H1 (cell line): ENCODE results near the gene FBXO2. TPM values are rescaled to one million over a fixed set of nuclear protein-coding genes. Genes with fewer than 3 reads are reported as not detected.

ENCODE experiments used
- ATF2 ChIP-seq: IDR thresholded peaks from 2 replicates; pipeline ENCODE4 v1.6.1; 2012; ENCODE audit warnings: low read length, inconsistent platforms
- BACH1 ChIP-seq: IDR thresholded peaks from 2 replicates; pipeline ENCODE4 v1.6.1; 2012; ENCODE audit warnings: low read length, improper control_type of control experiment
- CBX5 ChIP-seq: fragments of 300-800, 300-1000 bp; sonication (generic); IDR thresholded peaks from 2 replicates; pipeline ENCODE4 v1.7.1; 2016; ENCODE audit warnings: antibody characterized with exemption, low read length, low read depth
- CTBP2 ChIP-seq: IDR thresholded peaks from 2 replicates; pipeline ENCODE4 v1.7.0; 2011; ENCODE audit warnings: borderline replicate concordance, mild to moderate bottlenecking, moderate library complexity, mixed read lengths, low read length; ENCODE audit not compliant: insufficient read depth, insufficient read length
- RNF2 ChIP-seq: fragments of 200-900, 300-1000 bp; sonication (generic); IDR thresholded peaks from 2 replicates; pipeline ENCODE4 v1.7.1; 2016; ENCODE audit warnings: borderline replicate concordance, low read depth, mild to moderate bottlenecking, antibody characterized with exemption, low read length; ENCODE audit not compliant: poor library complexity, severe bottlenecking; ENCODE audit errors: missing control alignments
- TCF12 ChIP-seq: IDR thresholded peaks from 2 replicates; pipeline ENCODE4 v1.6.1; 2011; ENCODE audit warnings: low read depth, mild to moderate bottlenecking, low read length
- polyA plus RNA-seq, 7 experiments: library from polyadenylated mRNA; depleted of rRNA in 3 of 7; stranded (reverse) in 5 of 7; unstranded in 2 of 7; fragments of >200 nt in 5 of 7; fragments of 200-250 nt in 2 of 7; gene quantifications; 1 replicate in 5 of 7; 2 replicates in 1 of 7; 4 replicates in 1 of 7; pipeline versions ENCODE4 v1.2.1 to v1.2.3, GENCODE V29; 2011 to 2013; ENCODE audit warnings: missing spikeins in 2 of 7, mixed read lengths in 2 of 7
- total RNA-seq: library from RNA; stranded (reverse); fragmentation: NEBNext Ultra II Directional; extraction: Animal tissue kit (Norgen Biotek cat#: 25700); gene quantifications from 2 replicates; pipeline ENCODE4 v1.2.1, GENCODE V29; 2021
- TF ChIP-seq, protein P1 (sequence below): IDR thresholded peaks from 2 replicates; pipeline ENCODE4 v1.6.1; 2012; ENCODE audit warnings: inconsistent platforms

The FBXO2 gene
- total and polyA plus RNA-seq, 2 of the 8 experiments (the other 6 are each of a cell fraction or from before 2014, with no cell fraction given), result 51.3 to 57.9 TPM

DNA sequence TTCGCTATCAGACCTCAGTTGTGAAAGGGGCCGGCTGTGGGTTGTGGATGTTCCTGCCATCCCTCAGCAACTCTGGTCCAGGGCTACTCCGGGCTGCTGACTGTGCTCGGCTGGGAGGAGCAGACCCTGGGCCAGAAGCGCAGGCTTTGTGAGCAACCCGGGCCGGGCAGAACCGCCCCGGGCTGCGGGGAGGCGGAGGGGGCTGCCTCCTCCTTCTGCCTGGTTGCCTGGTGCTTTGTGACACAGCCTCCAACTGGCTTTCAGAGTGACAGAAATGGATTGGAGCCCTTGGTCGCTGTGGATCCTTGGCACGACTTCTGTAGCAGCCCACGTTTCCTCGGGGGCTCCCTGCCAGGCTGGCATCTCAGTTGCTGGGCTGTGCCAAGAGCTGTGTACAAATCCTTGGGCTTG is 47.3 kb upstream of the FBXO2 start (continued):
- TF ChIP-seq RNF2, result no peak
- no peak for TF ChIP-seq CTBP2
- TF ChIP-seq, protein P1, sequence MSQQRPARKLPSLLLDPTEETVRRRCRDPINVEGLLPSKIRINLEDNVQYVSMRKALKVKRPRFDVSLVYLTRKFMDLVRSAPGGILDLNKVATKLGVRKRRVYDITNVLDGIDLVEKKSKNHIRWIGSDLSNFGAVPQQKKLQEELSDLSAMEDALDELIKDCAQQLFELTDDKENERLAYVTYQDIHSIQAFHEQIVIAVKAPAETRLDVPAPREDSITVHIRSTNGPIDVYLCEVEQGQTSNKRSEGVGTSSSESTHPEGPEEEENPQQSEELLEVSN, result no peak
- no peak for TF ChIP-seq TCF12
- TF ChIP-seq CBX5, result no peak
- TF ChIP-seq BACH1, result no peak
- TF ChIP-seq ATF2, result no peak
